Fibroblast of upper back skin (primary cell): ENCODE measurements around the gene ABLIM3.

Experiments used
- DNase-seq: peaks from one replicate; pipeline ENCODE4 v3.0.0-alpha.2; 2013

ABLIM3 gene

DNA sequence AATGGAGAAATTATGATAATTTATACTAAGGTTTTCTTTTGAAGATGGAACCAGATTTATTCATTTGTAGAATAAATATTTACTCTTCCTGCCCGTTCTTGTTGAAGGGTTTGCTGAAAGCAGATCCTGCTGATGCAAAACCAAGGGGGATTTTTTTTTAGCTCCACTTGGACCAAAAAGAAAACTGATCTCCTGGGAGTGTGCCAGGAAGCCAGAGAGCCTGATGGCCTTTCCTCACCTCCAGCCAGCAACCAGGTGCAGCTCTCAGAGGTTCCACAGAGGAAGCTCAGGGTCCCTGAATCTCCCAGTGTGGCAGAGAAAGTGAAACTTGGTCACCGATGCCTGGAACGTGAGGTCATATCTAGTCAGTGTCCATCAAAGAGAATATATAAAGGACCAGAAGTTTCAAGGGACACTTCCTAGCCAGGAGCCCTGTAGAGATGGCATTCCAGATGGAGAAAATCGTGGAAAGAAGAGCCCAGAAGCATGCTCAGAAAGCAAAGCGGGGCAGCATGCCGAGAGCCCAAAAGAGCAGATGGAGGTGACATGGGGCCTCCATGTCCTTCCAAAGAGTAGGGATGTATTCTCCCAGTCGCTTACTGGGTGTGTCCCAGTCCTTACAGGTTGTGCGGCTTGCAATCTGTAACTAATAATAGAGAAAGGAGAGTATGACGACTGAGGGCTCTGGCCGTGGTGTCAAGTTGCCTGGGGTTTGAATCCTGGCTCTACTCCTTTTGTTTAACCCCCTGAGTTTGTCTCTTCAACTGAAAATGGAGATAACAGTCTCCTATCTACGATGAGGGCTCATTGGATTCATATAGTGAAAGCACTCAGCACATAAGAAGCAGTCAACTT lies 142.6 kb downstream of the ABLIM3 start:
- no peak for DNase-seq

- DNase-seq: peak; percentile 41
Observed at GRCh38 chr5:149284501-149284900, 143.2 kb downstream of the ABLIM3 start.

GRCh38 chr5:149285153-149285552 lies 143.9 kb downstream of the ABLIM3 start:
- DNase-seq: no peak

- DNase-seq: no peak
Observed at GRCh38 chr5:149288436-149288835, 147.1 kb downstream of the ABLIM3 start.

- no peak for DNase-seq
Observed at GRCh38 chr5:149289301-149289700, 148.0 kb downstream of the ABLIM3 start.

DNA sequence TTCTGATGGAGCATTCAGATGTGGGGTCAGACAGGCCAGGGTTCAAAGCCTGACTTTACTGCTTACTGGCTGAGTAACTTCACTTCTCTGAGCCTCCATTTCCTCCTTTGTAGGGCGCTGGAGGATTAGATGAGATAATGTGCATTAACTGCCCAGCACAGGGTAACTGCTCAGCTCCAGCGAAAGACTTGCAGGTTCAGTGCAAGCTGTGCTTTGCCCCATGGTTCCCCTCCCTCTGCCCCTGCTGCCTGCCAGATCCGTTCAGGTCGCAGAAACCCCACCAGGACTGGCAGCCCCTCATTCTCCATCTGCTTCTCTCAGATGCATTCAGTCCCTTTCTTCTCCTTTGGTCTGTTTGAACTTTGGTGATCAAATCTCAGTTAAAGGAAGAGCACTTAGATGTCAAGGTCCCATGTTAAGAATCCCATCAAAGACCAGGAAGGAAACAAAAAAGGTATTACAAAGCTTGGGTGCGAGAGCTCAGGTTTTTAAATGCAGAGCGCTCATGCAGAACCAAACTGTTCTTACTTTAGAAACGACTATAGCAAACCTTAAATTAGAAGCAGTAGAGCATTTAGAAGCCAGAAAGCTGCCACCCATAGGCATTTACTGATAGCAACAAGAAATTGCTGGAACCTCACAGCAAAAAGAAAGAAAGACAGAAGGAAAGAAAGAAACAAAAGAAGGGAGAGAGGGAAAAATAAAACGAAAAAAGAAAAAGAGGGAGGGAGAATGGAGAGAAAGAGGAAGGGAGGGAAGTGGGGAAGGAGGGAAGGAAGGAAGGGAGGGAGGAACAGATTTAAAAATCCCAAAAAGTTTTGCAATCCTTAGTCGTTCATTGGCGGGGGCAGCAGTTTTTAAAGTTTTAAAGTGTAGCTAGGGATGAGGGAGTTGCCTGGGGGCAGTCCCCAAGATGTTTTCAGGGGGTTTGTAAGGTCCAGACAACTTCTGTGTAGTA lies 153.9 kb downstream of the ABLIM3 start:
- DNase-seq: no peak

DNA sequence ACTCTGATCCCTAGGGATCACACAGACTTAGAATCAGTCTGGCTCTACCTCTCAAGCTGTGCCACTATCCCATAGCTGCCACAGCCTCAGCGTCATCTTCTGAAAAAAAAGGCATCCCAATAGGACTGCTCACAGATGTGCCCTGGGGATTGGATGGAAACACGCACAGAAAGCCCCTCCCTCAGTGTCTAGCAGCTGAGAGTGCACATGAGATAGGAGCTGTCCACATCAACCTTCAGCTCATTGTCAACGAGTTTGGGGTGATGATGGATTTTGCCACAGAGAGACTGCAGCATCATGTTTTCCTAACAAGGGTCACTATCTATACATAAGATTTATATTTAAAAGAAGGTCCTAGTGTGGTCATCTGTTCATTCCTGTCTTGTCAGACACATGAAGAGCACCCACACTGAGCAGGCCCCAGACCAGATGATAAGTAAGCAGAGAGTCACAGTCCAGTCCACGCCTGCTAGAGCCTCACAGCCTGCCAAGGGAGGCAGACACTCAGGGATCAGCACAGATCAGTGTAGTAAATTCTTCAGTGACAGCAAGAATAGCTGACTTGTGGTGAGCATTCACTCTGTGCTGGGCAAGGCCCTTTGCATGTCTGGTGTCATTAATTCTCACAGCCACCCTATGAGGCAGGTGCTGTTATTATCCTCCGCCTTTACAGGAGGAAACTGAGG lies 156.2 kb downstream of the ABLIM3 start:
- DNase-seq: no peak

DNA sequence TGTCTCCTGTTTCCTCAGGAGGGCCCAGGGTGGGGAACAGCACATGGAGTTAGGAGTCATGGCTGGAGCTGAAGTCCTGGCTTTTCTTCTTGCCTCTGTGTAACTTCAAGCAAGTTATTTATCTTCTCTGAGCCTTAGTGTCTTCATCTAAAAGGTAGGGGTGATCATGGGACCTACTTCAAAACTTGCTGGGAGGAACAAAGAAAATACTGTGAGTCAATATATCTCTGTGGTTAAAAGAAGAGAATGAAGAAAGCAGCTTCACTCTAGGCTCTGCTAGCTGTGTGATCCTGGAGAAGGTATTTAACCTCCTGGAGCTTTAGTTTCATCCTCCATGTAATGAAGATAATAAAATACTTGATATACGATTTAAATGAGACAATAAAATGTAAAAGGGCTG lies 156.9 kb downstream of the ABLIM3 start:
- DNase-seq: no peak

GRCh38 chr5:149298842-149299404 lies 157.6 kb downstream of the ABLIM3 start:
- DNase-seq: no peak

DNA sequence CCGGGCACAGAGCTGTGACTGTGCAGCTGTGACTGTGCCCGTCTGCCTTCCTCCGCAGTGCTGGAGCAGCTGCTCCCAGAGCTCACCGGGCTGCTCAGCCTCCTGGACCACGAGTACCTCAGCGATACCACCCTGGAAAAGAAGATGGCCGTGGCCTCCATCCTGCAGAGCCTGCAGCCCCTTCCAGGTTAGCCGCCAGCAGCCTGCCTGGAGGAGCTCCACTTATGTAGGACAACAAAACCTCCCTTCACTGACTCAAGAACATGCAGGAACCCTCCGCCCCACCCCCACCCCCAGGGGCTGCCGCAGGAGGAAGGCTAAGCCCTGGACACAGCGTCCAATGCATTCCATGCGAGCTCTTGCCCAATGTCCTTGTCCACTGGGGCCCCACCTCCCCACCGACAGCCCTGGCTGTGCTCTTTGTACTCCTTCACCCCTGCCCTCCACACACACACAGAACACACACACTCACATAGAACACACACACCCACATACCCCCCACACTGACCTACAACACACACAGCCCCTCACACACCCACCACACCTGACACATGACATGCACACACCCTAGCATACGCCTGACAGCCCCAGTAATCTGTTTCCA lies 158.3 kb downstream of the ABLIM3 start:
- DNase-seq: no peak

- no peak for DNase-seq
Observed at GRCh38 chr5:149300441-149300840, 159.1 kb downstream of the ABLIM3 start.

DNA sequence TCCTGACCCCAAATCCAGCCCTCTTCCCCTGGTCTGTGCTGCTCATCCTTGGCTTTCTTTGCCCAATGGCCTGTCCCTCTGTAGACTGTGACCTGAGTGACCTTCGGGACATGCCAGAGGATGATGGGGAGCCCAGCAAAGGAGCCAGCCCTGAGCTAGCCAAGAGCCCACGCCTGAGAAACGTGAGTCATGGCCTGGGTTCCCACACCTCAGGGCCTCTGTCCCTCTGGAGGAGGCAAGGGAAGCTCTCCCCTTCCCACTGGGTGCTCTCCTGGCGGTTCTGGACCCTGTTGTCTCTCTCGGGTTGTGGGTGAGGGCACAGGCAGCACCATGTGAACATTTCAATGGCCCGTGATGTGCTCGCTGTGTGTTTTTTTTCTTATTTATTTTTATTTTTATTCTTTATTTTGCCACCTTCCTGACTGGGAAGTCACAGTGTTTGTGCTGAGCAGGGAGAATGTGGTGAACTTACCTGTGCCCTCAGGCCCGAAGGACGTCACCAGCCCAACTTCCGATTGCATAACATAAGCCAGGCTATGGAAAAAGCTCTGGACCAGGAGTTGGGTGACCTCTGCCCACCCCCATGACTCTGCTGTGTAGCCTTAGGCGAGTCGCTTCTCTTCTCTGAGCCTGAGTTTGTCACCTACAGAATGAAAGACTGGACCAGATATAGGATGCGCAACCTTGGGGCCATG lies 159.9 kb downstream of the ABLIM3 start:
- no peak for DNase-seq

DNA sequence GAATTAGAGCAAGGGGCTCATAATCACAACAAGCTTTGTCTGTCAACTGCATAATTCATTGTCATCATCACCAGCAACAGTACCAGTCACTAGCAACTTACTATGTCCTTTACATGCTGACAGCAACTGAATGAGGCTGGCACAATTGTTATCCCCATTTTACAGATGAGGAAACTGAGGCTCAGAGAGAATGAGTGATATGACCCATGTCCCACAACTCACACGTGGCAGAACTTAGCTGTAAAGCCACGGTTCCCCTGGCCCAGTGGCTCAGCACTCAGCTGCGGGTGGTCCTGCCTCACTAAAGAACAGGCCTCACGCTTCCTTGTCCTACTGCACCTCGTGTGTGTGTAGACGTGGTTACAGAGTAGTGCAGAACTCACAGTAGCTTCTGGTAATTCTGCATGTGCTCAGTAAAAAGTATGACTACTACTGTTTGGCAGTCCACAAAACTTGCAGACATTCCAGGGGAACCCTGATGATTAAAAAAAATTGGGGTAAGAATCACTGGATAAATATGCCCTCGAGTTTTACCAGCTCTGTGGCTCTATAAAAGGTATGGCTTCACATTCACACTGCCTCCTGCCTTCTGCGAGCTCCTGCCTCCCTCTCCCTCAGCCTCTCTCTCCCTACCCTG lies 160.6 kb downstream of the ABLIM3 start:
- peak; percentile 66 for DNase-seq

DNA sequence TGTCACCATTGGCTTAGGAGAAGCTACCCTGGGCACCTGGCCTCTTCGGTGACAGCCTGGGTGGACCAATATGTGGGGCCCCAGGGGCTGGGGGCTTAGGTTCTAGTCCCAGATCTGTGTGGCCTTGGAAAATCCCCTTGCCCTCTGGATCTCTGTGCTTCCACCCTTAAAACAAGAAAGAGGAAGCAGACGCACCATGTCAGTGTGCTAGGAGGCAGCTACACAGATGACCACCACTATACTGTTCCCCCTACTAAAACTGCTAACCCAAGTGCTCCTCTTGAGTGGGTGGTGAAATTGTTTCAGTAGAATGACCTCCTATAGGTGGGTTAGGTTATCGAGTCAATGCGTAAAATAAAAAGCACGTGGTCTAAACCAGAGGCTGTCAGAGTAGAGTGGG lies 161.3 kb downstream of the ABLIM3 start:
- no peak for DNase-seq

DNA sequence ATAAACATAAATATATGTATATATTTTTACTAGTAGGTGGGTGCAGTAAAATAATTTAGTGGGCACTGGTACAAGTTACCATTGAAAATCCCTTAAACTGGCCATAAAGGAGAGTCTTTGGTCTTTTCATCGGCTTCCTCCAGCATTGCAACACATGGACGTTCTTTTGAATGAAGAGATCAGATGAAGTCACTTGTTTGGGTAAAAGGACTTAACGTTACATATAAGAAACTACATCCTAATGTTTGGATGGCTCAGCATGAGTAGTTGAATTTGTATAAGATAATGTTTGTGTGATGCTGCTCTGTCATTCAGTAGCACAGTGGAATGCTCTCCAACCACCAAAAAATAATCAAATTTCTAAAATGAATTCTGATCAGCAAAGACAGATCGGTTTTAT lies 161.9 kb downstream of the ABLIM3 start:
- no peak for DNase-seq

- DNase-seq: no peak
Observed at GRCh38 chr5:149304195-149305078, 163.1 kb downstream of the ABLIM3 start.

DNA sequence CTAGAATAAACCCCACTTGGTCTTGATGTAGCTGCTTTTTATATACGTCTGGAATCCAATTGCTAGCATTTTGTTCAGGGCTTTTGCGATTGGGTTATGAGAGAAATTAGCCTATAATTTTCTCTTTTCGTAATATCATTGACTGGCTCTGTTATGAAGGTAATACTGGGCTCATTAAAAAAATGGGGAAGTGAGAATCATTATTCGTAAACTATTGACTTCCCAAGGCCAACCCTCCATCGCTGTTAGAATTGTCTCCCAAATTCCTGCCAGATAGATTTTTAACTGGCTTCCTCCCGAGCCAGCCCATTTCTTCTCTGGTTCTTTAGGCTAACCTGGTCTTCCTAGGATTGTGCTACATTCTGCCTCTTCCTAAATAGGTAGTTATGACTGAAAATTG lies 168.1 kb downstream of the ABLIM3 start:
- no peak for DNase-seq
